IMR-90 (cell line): Measurements from ENCODE around the gene DNAJB12.

ENCODE experiments used
- CTCF ChIP-seq: conservative IDR thresholded peaks from 2 replicates; pipeline ENCODE4 v1.5.1; 2012; ENCODE audit warnings: mild to moderate bottlenecking, low read depth, low read length, improper control_type of control experiment
- MAFK ChIP-seq: IDR thresholded peaks from 2 replicates; pipeline ENCODE4 v1.6.1; 2012; ENCODE audit warnings: low read depth, low read length, improper control_type of control experiment
- NFE2L2 ChIP-seq: fragments of 150-350 bp; IDR thresholded peaks from 2 replicates; pipeline ENCODE4 v1.6.1; 2016; ENCODE audit warnings: low read depth, mild to moderate bottlenecking, low read length
- POLR2A ChIP-seq: IDR thresholded peaks from 2 replicates; pipeline ENCODE4 v1.6.1; 2012; ENCODE audit warnings: mild to moderate bottlenecking, low read depth, low read length
- RAD21 ChIP-seq: IDR thresholded peaks from 2 replicates; pipeline ENCODE4 v1.6.1; 2012; ENCODE audit warnings: low read length, improper control_type of control experiment
- SMC3 ChIP-seq: fragments of 150-350 bp; IDR thresholded peaks from 2 replicates; pipeline ENCODE4 v1.6.1; 2016; ENCODE audit warnings: low read depth, mild to moderate bottlenecking, antibody characterized with exemption, low read length, moderate library complexity
- TF ChIP-seq, protein P1 (sequence below): fragments of 150-350 bp; IDR thresholded peaks from 2 replicates; pipeline ENCODE4 v1.6.1; 2016; ENCODE audit warnings: low read depth, mild to moderate bottlenecking, low read length, moderate library complexity, borderline replicate concordance

- no peak for TF ChIP-seq CTCF
- TF ChIP-seq SMC3 = no peak
- TF ChIP-seq MAFK = no peak
- TF ChIP-seq POLR2A = no peak
- TF ChIP-seq, protein P1, sequence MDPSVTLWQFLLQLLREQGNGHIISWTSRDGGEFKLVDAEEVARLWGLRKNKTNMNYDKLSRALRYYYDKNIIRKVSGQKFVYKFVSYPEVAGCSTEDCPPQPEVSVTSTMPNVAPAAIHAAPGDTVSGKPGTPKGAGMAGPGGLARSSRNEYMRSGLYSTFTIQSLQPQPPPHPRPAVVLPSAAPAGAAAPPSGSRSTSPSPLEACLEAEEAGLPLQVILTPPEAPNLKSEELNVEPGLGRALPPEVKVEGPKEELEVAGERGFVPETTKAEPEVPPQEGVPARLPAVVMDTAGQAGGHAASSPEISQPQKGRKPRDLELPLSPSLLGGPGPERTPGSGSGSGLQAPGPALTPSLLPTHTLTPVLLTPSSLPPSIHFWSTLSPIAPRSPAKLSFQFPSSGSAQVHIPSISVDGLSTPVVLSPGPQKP = no peak
- TF ChIP-seq NFE2L2 = no peak
- no peak for TF ChIP-seq RAD21
These were observed 32.2 kb downstream of the DNAJB12 start for GRCh38 chr10:72322280-72323058.
